HepG2 (cell line): ENCODE results near the gene ATG7.

Experiments
- CHD2 ChIP-seq: IDR thresholded peaks from 2 replicates; pipeline ENCODE4 v1.6.1; 2011; ENCODE audit warnings: low read depth, low read length, improper control_type of control experiment
- FOXJ3 ChIP-seq: sonication (generic); formaldehyde crosslinking; IDR thresholded peaks from 2 replicates; pipeline ENCODE4 v1.4.0; 2020; ENCODE audit warnings: missing genetic modification reagents, mild to moderate bottlenecking, borderline replicate concordance
- MTA3 ChIP-seq: sonication (generic); formaldehyde crosslinking; IDR thresholded peaks from 2 replicates; pipeline ENCODE4 v1.4.0; 2020; ENCODE audit warnings: missing genetic modification reagents
- PHF20 ChIP-seq: sonication (generic); formaldehyde crosslinking; IDR thresholded peaks from 2 replicates; pipeline ENCODE4 v1.5.0; 2020; ENCODE audit warnings: mild to moderate bottlenecking, missing genetic modification reagents
- SP4 ChIP-seq: sonication (generic); formaldehyde crosslinking; IDR thresholded peaks from 2 replicates; pipeline ENCODE4 v1.8.1; 2023; ENCODE audit warnings: mild to moderate bottlenecking, missing genetic modification reagents
- SYNCRIP ChIP-seq: fragments of 200-400 bp; formaldehyde crosslinking; IDR thresholded peaks from 2 replicates; pipeline ENCODE4 v1.6.1; 2018; ENCODE audit warnings: mild to moderate bottlenecking, low read depth, low read length; ENCODE audit not compliant: insufficient read depth
- TAF1 ChIP-seq: sonication (generic); formaldehyde crosslinking; IDR thresholded peaks from 2 replicates; pipeline ENCODE4 v1.4.0; 2020; ENCODE audit warnings: missing genetic modification reagents
- ZMAT3 ChIP-seq: sonication (generic); formaldehyde crosslinking; conservative IDR thresholded peaks from 2 replicates; pipeline ENCODE4 v1.7.0; 2021; ENCODE audit warnings: missing genetic modification reagents
- ZNF430 ChIP-seq: sonication (generic); formaldehyde crosslinking; IDR thresholded peaks from 2 replicates; pipeline ENCODE4 v1.9.0; 2021; ENCODE audit warnings: mild to moderate bottlenecking, missing genetic modification reagents
- TF ChIP-seq, protein P1 (sequence below): sonication (generic); formaldehyde crosslinking; IDR thresholded peaks from 2 replicates; pipeline ENCODE4 v1.4.0; 2020; ENCODE audit warnings: missing genetic modification reagents, borderline replicate concordance
- TF ChIP-seq, protein P2 (sequence below): IDR thresholded peaks from 2 replicates; pipeline ENCODE4 v1.6.1; 2016; ENCODE audit warnings: low read depth, control low read depth
- TF ChIP-seq, protein P3 (sequence below): sonication (generic); formaldehyde crosslinking; IDR thresholded peaks from 2 replicates; pipeline ENCODE4 v1.4.0; 2020; ENCODE audit warnings: missing genetic modification reagents
- TF ChIP-seq, protein P4 (sequence below): IDR thresholded peaks from 2 replicates; pipeline ENCODE4 v1.6.1; 2012; ENCODE audit warnings: inconsistent platforms
- TF ChIP-seq, protein P5 (sequence below): sonication (generic); formaldehyde crosslinking; IDR thresholded peaks from 2 replicates; pipeline ENCODE4 v1.5.0; 2020; ENCODE audit warnings: mild to moderate bottlenecking, missing genetic modification reagents, moderate library complexity

DNA sequence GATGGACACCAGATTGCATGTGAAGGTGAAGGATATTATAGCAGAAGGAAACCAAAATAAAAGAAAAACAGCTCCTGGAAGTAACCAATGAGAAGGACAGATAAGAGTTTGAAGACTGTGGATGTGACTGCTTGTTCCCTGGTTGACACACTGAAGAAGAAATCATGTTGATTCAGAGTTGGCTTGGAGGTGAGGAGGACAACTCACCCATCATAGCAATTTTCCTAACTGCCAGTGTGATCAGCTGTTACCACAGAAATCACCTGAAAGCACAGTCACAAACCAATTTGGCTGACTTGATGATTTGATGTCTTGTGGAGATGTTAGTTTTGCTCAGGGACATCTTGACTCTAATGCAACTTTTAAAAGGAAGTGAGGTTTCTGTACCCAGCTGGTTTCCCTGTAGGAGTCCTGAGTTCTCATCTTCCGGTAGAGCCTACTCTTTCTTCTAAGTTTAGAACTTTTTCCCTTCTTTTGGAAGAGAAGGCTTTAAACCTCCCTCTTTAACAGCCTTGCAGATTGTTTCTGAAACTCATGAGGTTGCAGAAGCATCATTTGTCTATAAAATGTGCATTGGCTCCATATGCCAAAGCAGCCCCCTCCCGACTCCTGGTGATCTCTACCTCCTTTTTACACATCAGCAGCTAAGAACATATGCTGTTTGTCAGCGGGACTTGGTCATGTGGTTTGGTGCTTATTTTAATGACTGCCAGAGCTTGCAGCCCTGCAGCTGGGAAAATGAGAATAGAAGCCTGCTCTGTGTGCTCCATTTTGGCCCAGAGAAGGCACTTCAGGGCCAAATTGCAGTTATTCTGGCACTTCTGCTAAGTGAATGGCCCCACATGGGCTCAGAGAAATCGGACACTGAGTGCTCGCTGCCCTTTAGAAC lies 10.3 kb downstream of the ATG7 start:
- no peak for TF ChIP-seq FOXJ3 (CRISPR knock-in tag)
- TF ChIP-seq SYNCRIP, result no peak
- TF ChIP-seq ZMAT3 (CRISPR knock-in tag), result no peak
- no peak for TF ChIP-seq SP4 (CRISPR knock-in tag)
- TF ChIP-seq, protein P1, sequence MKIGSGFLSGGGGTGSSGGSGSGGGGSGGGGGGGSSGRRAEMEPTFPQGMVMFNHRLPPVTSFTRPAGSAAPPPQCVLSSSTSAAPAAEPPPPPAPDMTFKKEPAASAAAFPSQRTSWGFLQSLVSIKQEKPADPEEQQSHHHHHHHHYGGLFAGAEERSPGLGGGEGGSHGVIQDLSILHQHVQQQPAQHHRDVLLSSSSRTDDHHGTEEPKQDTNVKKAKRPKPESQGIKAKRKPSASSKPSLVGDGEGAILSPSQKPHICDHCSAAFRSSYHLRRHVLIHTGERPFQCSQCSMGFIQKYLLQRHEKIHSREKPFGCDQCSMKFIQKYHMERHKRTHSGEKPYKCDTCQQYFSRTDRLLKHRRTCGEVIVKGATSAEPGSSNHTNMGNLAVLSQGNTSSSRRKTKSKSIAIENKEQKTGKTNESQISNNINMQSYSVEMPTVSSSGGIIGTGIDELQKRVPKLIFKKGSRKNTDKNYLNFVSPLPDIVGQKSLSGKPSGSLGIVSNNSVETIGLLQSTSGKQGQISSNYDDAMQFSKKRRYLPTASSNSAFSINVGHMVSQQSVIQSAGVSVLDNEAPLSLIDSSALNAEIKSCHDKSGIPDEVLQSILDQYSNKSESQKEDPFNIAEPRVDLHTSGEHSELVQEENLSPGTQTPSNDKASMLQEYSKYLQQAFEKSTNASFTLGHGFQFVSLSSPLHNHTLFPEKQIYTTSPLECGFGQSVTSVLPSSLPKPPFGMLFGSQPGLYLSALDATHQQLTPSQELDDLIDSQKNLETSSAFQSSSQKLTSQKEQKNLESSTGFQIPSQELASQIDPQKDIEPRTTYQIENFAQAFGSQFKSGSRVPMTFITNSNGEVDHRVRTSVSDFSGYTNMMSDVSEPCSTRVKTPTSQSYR, result no peak
- TF ChIP-seq MTA3, result no peak
- no peak for TF ChIP-seq TAF1 (CRISPR knock-in tag)
- no peak for TF ChIP-seq CHD2
- TF ChIP-seq, protein P2, sequence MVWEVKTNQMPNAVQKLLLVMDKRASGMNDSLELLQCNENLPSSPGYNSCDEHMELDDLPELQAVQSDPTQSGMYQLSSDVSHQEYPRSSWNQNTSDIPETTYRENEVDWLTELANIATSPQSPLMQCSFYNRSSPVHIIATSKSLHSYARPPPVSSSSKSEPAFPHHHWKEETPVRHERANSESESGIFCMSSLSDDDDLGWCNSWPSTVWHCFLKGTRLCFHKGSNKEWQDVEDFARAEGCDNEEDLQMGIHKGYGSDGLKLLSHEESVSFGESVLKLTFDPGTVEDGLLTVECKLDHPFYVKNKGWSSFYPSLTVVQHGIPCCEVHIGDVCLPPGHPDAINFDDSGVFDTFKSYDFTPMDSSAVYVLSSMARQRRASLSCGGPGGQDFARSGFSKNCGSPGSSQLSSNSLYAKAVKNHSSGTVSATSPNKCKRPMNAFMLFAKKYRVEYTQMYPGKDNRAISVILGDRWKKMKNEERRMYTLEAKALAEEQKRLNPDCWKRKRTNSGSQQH (CRISPR knock-in tag), result no peak
- TF ChIP-seq, protein P3, sequence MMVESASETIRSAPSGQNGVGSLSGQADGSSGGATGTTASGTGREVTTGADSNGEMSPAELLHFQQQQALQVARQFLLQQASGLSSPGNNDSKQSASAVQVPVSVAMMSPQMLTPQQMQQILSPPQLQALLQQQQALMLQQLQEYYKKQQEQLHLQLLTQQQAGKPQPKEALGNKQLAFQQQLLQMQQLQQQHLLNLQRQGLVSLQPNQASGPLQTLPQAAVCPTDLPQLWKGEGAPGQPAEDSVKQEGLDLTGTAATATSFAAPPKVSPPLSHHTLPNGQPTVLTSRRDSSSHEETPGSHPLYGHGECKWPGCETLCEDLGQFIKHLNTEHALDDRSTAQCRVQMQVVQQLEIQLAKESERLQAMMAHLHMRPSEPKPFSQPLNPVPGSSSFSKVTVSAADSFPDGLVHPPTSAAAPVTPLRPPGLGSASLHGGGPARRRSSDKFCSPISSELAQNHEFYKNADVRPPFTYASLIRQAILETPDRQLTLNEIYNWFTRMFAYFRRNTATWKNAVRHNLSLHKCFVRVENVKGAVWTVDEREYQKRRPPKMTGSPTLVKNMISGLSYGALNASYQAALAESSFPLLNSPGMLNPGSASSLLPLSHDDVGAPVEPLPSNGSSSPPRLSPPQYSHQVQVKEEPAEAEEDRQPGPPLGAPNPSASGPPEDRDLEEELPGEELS (CRISPR knock-in tag), result no peak
- TF ChIP-seq, protein P4, sequence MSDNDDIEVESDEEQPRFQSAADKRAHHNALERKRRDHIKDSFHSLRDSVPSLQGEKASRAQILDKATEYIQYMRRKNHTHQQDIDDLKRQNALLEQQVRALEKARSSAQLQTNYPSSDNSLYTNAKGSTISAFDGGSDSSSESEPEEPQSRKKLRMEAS, result no peak
- TF ChIP-seq PHF20 (CRISPR knock-in tag), result no peak
- TF ChIP-seq, protein P5, sequence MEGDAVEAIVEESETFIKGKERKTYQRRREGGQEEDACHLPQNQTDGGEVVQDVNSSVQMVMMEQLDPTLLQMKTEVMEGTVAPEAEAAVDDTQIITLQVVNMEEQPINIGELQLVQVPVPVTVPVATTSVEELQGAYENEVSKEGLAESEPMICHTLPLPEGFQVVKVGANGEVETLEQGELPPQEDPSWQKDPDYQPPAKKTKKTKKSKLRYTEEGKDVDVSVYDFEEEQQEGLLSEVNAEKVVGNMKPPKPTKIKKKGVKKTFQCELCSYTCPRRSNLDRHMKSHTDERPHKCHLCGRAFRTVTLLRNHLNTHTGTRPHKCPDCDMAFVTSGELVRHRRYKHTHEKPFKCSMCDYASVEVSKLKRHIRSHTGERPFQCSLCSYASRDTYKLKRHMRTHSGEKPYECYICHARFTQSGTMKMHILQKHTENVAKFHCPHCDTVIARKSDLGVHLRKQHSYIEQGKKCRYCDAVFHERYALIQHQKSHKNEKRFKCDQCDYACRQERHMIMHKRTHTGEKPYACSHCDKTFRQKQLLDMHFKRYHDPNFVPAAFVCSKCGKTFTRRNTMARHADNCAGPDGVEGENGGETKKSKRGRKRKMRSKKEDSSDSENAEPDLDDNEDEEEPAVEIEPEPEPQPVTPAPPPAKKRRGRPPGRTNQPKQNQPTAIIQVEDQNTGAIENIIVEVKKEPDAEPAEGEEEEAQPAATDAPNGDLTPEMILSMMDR (CRISPR knock-in tag), result no peak
- no peak for TF ChIP-seq ZNF430 (CRISPR knock-in tag)
